Suppressor macrophage treated with lipopolysaccharide for 4 hours (primary cell): Measurements from ENCODE around the gene FBXO47.
"Not testable (repeated sequence)": the region's sequence is repeated elsewhere in the genome, so short reads cannot be mapped to it uniquely, and the experiment has no call there.

Experiments used
- DNase-seq: peaks from one replicate; pipeline ENCODE4 v3.0.0-alpha.2; 2020

FBXO47 gene

GRCh38 chr17:38920374-38921291 lies 46.6 kb downstream of the FBXO47 start:
- DNase-seq, result no peak

DNA sequence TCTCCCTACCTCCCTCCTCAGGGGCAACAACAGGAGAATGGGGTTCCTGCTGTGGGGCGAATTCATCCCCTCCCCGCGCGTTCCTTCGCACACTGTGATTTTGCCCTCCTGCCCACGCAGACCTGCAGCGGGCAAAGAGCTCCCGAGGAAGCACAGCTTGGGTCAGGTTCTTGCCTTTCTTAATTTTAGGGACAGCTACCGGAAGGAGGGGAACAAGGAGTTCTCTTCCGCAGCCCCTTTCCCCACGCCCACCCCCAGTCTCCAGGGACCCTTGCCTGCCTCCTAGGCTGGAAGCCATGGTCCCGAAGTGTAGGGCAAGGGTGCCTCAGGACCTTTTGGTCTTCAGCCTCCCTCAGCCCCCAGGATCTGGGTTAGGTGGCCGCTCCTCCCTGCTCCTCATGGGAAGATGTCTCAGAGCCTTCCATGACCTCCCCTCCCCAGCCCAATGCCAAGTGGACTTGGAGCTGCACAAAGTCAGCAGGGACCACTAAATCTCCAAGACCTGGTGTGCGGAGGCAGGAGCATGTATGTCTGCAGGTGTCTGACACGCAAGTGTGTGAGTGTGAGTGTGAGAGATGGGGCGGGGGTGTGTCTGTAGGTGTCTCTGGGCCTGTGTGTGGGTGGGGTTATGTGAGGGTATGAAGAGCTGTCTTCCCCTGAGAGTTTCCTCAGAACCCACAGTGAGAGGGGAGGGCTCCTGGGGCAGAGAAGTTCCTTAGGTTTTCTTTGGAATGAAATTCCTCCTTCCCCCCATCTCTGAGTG lies 47.7 kb downstream of the FBXO47 start:
- DNase-seq, result no peak

DNA sequence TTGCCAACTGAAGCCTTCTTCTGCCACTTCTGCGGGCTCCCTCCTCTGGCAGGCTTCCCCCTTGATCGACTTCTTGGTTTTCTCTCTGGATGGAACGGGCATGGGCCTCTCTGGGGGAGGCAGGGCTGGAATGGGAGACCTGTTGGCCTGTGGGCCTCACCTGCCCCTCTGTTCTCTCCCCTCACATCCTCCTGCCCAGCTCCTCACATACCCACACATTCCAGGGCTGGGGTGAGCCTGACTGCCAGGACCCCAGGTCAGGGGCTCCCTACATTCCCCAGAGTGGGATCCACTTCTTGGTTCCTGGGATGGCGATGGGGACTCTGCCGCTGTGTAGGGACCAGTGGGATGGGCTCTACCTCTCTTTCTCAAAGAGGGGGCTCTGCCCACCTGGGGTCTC lies 48.3 kb downstream of the FBXO47 start:
- DNase-seq, result no peak

GRCh38 chr17:38918129-38918913 lies 48.9 kb downstream of the FBXO47 start:
- no peak for DNase-seq

- no peak for DNase-seq
Observed at GRCh38 chr17:38917259-38917658, 49.9 kb downstream of the FBXO47 start.

DNA sequence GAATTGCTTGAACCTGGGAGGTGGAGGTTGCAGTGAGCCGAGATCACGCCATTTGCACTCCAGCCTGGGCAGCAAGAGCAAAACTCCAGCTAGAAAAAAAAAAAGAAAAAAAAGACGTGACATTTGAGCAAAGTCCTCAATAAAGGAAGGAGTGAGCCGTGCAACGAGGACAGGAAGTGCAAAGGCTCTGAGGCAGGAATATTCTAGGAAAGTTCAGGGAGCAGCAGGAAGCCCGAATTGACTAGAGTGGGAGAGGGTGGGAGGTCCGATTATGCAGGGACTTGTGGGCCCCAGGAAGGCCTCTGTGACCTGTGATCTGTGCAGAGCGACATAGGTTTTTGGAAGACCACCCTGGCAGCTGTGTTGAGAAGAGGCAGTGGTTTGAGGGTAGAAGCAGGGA lies 50.4 kb downstream of the FBXO47 start:
- no peak for DNase-seq

DNA sequence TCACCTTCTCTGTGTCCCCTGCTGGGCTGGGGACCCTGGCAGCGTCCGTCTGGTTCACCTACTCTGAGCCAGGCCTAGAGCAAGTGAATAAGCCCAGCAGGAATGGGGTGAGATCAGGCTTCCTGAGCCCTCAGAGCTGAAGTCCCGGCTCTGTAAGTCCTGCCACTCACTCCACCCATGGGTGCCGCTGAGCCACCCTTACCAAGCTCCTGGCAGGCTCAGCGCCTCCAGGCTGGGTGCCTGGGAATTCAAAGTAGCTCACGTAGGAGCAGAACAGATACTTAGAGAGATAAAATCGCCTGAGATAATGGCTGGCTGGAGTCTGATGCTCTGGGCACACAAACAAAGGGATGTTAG lies 51.6 kb downstream of the FBXO47 start:
- no peak for DNase-seq

GRCh38 chr17:38914741-38915638 lies 52.2 kb downstream of the FBXO47 start:
- DNase-seq, result no peak

DNA sequence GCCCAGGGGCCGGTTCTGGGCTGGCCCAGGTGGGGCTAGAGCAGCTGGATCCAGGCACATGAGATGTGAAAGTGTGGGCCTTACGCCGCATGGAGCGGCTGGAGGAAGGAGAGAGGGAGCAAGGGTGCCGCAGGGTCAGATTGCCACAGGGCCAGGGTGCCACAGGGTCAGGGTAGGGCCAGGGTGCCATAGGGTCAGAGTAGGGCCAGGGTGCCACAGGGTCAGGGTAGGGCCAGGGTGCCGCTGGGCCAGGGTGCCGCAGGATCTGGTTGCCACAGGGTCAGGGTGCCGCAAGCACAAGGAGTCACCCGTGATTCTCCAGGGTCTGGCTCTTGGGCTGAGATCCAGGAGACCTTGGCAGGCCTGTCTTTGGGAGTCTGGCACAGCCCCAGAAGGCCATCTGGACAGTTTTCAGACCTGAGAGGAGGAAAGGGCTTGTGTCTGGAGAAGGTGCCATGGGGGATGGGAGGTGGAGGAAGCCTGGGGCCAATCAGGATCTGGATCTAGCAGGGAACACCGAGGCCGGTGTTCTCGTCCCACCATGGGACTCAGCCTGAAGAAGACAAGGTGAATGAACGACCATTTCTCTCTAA lies 54.9 kb downstream of the FBXO47 start:
- no peak for DNase-seq

DNA sequence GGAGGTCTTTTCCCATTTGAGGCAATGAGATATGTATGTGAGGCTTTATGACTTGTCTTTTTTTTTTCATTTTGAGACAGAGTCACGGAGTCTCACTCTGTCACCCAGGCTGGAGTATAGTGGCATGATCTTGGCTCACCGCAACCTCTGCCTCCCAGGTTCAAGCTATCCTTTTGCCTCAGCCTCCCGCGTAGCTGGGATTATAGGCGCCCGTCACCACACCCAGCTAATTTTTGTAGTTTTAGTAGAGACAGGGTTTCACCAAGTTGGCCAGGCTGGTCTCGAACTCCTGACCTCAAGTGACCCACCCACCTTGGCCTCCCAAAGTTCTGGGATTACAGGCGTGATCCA lies 55.5 kb downstream of the FBXO47 start:
- DNase-seq, result not testable (repeated sequence)

DNA sequence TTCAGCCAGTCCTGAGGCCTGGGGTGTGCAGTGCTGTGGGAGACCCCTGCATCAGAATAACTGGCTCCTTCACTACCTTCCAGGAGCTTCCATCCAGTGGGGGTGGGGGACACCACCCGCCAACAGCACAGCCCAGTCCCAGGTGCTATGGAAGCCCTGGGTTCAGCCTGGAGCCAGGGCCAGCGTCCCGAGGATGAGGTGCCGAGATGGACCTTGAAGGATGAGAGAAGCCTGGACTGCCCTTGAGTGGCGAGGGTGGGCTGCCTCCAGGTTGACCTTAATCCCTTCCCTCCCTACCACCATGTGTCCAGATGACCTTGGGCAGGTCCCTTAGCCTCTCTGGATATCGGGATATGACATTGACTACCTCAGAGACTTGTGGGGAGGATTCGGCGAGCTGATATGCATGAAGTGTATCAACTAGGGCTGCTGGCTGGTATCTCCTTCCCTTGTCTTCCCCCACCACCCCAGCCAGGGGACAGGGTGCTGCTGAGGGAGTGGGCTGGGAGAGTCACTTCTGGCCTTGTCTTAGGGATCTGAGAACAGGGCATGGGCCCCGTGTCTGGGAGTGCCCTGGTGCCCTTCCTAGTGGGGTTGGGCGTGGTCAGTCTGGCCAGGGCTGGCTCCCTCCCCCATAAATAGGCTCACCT lies 56.0 kb downstream of the FBXO47 start:
- DNase-seq, result no peak

DNA sequence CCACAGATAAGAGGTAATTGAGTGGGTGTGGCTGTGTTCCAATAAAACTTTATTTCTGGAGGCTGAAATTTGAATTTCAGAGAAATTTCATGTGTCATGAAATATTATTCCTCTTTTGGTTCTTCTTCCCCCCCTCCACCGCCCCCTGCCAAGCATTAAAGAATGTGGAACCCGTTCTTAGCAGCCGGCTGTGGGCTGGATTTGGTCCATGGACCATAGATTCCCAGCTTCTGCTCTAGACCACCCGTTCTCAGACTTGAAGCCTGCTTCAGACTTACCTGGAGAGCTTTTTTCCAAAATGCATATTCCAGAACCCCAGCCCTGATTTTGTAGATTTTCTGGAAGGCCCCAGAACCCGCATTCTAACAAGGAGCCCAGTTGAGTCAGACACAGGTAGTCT lies 56.9 kb downstream of the FBXO47 start:
- DNase-seq, result no peak

- DNase-seq, result no peak
Observed at GRCh38 chr17:38908676-38909181, 58.5 kb downstream of the FBXO47 start.

GRCh38 chr17:38907930-38908675 lies 59.1 kb downstream of the FBXO47 start:
- DNase-seq, result no peak

DNA sequence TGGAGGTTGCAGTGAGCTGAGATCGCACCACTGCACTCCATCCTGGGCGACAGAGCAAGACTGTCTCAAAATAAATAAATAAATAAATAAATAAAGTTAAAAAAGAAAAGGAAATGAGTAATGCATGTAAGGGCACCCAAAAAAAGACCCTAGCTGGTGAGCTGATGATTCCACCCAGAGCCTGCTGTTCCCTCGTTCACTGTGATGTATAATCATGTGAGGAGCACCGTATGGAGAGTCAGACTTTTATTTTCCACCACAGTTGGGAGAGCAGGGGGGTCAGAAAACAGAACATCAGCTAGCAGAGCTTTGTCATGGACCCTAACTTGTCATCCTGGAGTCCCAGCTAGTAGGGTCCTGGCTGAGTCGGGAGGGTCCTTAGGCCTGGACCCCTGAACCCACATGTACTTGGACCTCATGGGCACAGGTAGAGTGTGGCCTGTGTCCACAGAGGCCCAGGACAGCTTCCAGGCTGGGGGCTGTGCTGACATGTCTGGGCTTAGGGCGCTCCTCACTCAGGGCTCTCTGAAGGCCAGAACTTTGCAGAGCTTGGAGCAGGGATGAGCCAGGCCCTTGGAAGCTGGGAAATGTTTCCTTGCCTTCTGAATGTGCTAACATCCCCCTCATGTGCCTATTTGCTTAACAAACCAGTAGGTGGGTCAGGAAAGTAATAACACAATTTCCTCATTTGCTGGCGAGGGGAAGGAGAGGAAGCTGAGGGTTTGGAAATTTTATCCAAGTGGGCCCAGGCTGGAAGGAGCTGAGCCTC lies 60.6 kb downstream of the FBXO47 start:
- DNase-seq, result peak; percentile 66

DNA sequence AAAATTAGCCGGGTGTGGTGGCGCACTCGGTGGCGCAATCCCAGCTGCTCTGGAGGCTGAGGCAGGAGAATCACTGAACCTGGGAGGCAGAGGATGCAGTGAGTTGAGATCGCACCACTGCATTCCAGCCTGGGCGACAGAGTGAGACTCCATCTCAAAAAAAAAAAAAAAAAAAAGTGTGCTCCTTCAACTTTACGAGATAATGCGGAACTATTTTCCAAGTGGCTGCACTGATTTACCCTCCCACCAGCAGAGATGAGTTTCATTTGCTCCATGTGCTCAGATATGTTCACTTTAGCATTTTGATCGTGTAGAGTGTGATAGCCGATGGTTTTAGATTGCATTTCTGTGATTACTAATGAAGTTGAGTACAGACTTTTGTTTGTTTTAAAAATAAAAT lies 61.8 kb downstream of the FBXO47 start:
- DNase-seq, result no peak

DNA sequence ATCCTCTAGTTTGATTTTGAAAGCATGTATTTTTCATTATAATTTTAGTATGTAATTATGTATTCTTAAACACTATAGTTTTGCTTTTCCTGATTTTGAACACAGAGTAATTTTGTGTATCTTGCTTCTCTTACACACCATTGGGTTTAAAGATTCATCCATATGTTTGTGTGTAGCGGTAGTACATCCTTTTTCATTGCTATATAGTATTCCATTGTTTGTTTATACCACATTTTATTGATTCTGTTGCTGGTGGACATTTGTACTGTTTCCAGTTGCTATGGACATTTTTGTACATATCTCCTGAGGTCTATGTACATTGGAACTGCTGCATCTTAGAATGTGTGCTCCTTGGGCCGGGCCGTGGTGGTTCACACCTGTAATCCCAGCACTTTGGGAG lies 62.3 kb downstream of the FBXO47 start:
- no peak for DNase-seq

DNA sequence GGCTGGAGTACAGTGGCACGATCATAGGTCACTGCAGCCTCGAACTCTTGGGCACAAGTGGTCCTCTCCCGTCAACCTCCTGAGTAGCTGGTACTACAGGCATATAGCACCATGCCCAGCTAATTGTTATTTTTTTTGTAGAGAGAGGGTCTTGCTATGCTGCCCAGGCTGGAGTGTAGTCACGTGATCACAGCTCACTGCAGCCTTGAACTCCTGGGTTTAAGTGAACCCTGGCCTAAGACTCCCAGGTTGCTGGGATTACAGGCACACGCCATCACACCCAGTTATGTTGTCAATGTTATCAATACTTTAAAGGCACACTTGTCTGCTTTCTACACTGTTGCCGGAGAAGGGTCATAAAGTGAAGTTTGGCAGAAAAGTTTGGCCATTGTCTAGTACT lies 63.8 kb downstream of the FBXO47 start:
- no peak for DNase-seq

GRCh38 chr17:38900978-38901656 lies 66.1 kb downstream of the FBXO47 start:
- DNase-seq, result peak; percentile 92
